NCI-H1092 treated with DMSO at 0.1 percent for 48 hours (cell line): ENCODE measurements around the gene DUS2.
"Not testable (repeated sequence)": the region's sequence is repeated elsewhere in the genome, so short reads cannot be mapped to it uniquely, and the experiment has no call there.

ENCODE experiments used
- DNase-seq: peaks from one replicate; lab custom pipeline; 2025; lab: John Stamatoyannopoulos, UW

The DUS2 gene

DNA sequence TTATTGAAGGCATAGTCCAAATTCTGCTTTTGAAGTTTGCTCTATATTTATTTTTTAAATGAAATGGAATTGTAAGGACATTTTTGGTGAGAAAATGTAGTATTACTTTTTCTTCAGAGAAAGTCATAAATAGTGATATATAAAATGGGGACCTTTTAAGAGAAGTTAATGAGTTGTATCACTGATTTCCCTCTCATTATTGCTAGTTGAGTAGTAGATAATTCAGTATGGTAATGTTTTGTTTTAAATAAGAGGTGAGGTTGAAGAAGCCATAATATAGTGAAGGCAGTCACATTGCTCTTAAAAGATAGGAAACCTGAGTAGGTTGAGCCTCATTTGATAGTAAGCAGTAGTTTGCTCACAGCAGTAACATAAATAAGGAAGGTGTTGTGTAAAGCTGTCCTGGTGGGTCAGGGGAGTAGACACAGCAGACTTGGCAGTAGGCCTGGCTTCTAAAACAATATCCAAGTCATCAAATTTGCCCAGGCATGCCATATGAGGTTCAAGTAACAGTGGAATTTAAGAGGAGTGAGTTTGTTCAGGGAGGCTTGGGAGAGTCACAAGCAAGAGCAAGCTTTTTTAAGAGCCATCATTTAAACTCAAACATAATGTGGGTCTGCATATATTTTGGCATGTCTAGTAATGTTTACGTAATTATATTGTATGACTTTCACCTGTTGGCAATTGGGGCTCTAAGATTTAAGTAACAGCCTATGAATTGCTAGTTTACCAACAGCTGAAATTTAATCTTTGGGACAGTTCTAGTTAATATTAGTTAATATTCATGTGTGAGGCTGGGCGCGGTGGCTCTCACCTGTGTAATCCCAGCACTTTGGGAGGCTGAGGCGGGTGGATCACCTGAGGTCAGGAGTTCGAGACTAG, 68.5 kb downstream of the DUS2 start:
- peak; percentile 28 for DNase-seq

DNA sequence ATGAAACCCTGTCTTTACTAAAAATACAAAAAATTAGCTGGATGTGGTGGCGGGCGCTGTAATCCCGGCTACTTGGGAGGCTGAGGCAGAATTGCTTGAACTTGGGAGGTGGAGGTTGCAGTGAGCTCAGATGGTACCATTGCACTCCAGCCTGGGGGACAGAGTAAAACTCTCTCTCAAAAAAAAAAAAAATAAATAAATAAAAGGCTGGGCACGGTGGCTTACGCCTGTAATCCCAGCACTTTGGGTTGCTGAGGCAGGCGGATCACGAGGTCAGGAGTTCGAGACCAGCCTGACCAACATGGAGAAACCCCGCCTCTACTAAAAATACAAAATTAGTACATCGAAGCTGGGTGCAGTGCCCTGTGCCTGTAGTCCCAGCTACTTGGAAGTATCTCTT, 69.2 kb downstream of the DUS2 start:
- DNase-seq: not testable (repeated sequence)

DNA sequence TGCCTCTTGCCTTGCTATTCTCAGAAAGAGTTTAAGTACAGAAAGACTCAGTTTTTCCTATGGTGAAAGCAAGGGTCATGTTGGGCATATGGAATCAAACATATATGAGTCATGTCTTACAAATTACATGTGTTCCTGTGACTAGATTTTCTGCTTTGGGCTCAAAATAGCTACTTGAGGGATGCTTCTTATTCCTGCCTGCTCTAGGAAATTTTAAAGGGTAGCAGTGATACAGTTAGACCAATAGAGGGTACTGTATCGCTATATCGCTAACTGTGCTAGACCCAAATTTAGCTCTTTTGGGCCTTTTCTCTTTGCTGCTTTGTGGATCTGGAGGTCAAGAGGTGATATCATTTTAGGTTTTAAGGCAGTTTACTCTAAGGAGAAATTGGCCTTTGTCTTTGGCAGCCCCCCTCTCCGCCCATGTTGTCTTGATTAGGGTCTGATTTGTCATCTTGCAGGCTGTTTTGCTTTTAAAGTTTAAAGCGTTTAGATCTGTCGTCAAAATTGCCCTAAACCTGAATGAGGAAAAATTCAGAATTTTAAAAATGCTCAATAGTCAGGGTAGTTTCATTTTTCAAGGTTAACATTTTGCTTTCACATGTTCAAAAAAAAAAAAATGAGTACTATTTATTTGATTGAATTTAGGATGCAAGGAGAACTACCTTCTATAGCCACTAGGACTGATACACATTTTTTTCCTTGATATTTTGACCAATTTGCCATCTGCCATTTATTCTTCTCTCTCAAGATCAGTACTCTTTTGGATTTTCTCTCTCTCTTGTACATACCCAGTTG, 70.9 kb downstream of the DUS2 start:
- no peak for DNase-seq

DNA sequence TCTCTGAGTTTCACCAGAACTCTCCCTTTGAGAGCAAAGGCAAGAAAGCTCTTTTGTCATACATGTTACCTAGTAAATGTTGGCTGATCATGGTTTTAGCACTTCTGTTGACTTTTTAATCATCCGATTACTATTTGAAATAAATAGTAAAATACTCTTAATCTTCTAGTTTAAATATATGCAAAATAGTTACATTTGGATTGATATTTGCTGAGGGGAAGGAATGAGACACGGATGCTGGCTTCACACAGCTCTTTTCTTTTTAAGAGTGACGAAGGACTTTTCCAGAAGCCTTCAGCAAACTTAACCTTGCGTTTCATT, 71.5 kb downstream of the DUS2 start:
- no peak for DNase-seq

DNA sequence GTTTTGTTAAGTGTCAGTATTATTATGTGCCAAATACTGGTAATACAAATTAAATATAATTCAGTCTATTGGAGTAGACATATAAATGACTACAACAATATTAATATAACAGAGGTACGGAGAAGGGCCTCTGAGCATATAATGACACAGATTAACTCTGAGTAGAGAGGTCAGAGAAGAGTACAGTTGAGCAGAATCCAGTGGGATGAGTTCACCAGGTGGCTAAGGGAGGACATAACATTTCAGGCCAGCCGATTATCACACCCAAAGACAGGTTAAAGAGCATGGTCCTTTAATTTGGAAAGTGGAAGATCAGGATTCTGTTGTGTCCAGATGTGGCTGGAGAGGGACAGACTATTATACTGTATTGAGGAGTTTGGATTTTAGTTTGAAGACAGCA, 73.4 kb downstream of the DUS2 start:
- no peak for DNase-seq

DNA sequence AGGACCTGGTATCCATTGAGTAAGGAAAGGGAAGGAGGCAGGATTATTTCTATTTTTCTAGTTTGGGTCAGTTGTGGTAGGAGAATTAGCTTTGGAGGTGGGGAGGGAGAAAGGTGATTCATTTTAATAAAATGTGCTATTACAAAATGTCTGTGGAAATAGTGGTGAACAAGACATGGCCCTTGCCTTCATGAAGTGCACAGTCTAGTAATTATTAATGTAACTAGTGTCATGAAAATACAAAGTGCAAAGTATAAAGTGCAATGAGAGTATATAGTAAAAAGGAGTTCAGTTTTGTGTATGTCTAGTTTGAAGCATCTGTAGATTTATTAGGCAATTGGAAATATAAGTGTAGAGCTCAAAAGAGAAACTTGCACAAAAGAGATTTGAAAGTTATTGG, 74.0 kb downstream of the DUS2 start:
- no peak for DNase-seq

DNA sequence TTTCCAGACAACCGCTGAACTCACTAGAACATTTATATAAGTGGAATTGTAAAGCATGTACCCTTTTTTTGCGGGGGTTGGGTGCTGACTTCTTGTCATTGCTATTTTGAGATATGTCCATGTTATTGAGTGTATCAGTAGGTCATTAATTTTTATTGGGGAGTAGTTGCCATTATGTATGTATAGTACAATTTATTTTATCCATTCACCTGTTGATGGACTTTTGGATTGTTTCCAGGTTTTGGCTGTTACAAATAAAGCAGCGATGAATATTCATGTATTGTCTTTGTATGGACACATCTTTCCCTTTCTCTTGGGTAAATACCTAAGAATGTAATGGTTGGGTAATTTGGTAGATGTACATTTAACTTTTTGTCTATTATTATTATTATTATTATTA, 74.8 kb downstream of the DUS2 start:
- no peak for DNase-seq

DNA sequence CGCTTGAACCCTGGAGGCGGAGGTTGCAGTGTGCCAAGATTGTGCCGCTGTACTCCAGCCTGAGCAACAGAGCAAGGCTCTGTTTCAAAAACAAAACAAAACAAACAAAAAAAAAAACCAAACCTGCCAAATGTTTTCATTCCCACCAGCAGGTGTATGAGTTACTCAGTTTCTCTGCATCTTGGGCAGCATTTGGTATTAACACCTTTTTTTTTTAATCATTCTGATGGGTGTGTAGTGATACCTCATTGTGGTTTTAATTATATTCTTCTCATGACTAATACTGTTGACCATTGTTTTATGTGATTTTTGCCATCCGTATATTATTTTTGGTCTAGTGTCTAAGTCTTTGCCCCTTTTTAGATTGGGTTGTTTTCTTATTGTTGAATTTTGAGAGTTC, 77.4 kb downstream of the DUS2 start:
- no peak for DNase-seq

DNA sequence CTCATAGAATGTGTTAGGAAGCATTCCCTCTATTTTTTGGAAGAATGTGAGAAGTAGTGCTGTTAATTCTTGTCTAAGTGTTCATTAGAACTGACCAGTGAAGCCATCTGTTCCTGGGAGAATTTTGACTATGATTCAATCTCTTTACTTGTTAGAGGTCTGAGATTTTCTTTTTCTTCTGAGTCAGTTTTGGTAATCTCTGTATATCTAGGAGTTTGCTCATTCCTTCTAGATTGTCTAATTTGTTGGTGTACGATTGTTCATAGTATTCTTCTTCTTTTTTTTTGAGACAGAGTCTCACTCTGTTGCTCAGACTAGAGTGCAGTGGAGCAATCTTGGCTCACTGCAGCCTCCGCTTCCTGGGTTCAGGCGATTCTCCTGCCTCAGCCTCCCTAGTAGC, 82.5 kb downstream of the DUS2 start:
- DNase-seq: no peak

DNA sequence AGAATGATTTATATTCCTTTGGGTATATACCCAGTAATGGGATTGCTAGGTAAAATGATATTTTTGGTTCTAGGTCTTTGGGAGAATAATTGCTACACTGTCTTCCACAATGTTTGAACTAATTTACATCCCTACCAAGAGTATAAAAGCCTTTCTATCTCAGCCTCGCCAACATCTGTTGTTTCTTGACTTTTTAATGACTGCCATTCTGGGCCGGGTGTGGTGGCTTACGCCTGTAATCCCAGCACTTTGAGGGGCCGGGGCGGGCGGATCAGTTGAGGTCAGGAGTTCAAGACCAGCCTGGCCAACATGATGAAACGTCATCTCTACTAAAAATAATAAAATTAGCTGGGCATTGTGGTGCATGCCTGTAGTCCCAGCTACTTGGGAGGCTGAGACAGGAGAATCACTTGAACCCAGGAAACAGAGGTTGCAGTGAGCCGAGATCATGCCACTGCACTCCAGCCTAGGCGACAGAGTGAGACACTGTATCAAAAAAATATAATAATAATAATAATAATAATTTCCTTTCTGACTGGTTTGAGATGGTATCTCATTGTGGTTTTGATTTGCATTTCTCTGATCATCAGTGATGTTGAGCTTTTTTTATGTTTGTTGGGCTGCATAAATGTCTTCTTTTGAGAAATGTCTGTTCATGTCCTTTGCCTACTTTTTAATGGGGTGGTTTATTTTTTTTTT, 84.3 kb downstream of the DUS2 start:
- not testable (repeated sequence) for DNase-seq

DNA sequence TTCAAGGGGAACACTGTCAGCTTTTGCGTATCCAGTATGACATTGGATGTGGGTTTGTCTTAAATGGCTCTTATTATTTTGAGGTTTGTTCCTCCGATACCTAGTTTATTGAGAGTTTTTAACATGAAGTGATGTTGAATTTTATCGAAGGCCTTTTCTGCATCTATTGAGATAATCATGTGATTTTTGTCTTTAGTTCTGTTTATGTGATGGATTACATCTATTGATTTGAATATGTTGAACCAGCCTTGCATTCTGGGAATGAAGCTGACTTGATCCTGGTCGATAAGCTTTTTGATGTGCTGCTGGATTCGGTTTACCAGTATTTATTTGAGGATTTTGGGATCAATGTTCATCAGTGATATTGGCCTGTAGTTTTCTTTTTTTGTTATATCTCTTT, 86.1 kb downstream of the DUS2 start:
- not testable (repeated sequence) for DNase-seq

DNA sequence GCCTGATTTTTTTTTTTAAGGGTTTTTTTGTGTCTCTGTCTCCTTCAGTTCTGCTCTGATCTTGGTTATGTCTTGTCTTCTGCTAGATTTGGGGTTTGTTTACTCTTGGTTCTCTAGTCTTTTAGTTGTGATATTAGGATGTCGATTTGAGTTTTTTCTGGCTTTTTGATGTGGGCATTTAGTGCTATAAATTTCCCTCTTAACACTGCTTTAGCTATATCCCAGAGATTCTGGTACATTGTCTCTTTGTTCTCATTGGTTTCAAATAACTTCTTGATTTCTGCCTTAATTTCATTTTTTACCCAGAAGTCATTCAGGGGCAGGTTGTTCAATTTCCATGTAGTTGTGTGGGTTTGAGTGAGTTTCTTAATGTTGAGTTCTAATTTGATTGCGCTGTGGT, 87.5 kb downstream of the DUS2 start:
- not testable (repeated sequence) for DNase-seq

DNA sequence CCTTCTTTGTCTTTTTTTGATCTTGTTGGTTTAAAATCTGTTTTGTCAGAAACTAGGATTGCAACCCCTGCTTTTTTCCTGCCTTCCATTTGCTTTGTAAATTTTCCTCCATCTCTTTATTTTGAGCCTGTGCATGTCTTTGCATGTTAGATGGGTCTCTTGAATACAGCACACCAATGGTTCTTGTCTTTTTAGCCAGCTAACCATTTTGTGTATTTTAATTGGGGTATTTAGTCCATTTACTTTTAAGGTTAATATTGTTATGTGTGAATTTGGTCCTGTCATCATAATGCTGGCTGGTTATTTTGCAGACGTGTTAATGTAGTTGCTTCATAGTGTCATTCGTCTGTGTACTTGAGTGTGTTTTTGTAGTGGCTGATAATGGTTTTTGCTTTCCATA, 88.3 kb downstream of the DUS2 start:
- no peak for DNase-seq

DNA sequence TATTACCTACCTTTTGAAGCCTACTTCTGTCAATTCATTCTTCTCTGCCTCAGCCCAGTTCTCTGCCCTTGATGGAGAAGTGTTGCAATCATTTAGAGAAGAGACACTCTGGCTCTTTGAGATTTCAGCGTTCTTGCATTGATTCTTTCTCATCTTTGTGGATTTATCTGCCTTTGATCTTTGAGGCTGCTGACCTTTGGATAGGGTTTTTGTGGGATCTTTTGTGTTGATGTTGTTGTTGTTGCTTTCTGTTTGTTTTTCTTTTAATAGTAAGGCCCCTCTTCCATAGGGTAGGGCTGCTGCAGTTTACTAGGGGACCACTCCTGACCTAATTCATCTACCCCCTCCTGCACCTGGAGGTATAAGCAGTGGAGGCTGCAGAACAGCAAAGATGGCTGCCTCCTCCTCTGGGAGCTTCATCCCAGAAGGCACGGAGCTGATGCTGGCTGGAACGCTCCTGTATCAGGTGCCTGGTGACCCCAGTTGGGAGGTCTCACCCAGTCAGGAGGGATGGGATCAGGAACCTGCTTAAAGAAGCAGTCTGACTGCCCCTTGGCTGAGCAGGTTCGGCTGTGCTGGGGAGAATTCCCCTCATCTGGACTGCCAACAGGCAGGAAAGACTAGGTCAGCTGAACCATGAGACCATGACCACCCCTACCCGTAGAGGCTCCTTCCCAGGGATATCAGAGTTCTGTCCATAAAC, 90.1 kb downstream of the DUS2 start:
- DNase-seq: no peak

DNA sequence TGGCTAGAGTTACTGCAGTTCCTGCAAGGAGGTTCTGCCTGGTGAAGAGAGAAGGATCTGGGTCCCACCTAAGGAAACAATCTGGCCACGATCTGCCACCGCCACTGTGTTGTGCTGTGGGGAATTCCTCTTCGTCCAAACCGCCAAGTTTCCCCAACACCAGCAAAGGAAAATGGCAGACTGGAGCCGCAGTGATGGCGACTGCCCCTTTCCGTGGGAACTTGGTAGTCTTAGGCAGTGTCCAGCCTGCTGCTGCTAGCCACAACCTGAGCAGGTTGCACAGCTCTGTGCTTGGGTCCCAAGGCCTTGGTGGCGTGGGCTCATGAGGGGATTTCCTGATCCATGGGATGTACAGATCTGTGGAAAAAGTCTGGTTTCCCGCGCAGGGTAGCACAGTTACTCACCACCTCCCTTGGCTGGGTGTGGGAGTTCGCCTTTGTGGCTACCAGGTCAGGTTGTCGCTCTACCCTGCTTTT, 90.7 kb downstream of the DUS2 start:
- DNase-seq: no peak

DNA sequence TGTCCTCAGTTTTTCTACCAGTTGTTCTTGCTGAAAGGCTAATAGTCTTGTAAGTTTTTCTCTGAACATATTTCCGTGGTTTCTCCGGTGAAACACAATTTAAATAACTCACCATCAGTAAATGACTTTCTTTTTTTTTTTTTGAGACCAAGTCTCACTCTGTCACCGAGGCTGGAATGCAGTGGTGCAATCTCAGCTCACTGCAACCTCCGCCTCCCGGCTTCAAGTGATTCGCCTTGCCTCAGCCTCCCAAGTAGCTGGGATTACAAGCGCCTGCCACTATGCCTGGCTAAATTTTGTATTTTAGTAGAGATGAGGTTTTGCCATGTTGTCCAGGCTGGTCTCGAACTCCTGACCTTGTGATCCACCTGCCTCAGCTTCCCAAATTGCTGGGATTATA, 91.9 kb downstream of the DUS2 start:
- DNase-seq: not testable (repeated sequence)

DNA sequence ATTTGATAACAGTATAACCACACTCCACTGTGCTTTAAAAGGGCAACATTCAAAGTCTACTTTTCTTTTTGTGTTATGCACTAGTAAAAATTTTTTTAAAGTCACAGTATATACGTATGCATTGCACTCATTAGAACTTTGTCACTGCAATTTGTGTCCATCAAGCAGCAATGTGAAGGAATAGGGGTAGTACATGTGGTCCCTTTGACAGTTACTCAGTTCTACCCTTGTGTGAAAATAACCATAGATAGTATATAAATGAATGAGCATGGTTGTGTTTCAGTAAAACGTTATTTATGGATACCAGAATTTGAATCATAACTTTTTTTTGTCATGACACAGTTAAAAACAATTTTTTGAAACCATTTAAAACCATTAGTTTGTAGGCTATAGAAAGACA, 92.8 kb downstream of the DUS2 start:
- DNase-seq: no peak

DNA sequence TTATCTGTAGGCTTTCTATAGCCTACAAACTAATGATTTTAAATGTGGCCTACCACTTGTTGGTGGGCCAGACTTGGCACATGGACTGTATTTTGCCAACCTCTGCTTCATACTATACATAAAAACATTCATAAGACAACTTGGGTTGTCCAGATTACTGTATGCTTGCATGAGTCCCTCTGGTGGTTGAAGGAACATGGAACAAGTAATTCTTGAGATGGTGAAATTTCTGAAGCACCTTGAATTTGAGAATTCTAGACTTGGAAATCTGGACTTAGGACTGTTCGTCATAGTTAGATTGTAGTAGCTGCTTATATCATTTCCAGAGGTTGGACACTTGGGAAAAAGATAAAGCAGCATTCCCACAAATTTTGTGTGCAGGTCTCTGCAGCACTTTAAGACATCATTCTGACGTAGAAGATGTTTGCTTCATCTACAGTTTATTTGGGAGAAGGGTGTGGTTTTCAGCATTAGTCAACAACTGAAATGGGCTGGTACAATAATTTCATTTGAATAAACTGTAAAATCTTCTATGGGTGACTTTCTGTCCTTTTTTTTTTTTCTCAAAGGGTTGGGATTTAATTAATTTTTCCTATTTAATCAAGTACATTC, 93.3 kb downstream of the DUS2 start:
- DNase-seq: no peak

DNA sequence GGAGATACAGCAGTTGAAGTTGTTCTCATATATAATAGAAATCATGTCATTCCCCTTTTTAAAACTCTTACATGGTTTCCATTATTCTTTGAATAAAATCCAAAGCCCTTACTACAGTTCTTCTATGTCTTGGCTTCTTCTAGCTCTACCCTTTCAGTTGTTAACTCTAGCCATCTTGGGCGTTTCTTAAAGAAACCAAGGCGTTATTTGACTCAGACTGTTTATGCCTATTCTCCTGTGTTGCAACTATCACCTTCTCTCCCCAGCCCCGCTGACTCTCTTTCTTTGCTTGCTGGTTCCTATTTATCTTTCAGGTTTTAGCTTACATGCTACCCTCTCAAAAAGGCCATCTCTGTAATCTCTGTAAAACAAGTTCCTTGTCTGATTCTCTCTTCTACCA, 94.8 kb downstream of the DUS2 start:
- no peak for DNase-seq

DNA sequence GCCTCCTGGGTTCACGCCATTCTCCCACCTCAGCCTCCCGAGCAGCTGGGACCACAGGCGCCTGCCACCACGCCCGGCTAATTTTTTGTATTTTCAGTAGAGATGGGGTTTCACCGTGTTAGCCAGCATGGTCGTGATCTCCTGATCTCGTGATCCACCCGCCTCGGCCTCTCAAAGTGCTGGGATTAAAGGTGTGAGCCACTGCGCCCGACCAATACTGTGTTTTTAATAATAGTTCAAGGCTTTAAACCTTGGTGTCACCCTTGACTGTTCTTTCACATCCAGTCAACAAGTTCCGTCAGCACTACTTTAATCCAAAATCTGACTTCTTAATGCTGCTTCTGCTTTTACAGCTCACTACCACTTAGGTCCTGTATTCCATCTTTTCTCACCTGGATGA, 95.9 kb downstream of the DUS2 start:
- DNase-seq: not testable (repeated sequence)

DNA sequence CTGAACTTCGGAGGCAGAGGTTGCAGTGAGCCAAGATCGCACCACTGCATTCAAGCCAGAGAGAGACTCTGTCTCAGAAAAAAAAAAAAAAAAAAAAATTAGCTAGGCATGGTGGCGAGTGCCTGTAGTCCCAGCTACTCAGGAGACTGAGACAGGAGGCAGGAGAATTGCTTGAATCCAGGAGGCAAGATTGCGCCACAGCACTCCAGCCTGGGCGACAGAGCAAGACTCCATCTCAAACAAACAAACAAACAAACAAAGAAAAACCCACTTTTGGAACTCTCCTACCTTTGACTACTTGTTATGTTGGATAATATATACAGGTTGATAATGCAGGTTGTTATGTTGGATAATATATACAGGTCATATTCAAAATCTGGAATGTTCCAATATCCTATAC, 97.4 kb downstream of the DUS2 start:
- DNase-seq: not testable (repeated sequence)

DNA sequence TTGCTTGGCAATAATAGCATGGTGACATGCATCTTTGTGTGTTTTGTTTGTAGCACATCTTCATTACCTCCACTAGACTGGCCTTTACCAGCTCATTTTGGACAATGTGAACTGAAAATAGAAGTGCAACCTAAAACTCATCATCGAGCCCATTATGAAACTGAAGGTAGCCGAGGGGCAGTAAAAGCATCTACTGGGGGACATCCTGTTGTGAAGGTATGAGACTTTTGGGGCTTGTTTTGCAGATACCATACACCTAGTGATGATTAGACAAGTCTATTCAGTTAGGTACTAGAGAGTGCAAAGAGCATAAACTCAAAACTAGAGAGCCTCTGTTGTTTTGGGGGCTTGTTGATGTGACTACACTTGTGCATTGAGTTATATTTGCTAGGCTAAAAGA, 103.3 kb downstream of the DUS2 start:
- no peak for DNase-seq
